Stimulated activated CD4-positive, alpha-beta T cell treated with anti-CD3 and anti-CD28 coated beads, TNF-alpha, amount 100 ng/mL, for 1 hour (primary cell): ENCODE results near the gene MYDGF.

Experiments used
- DNase-seq, 3 donors: peaks; one replicate each; pipeline ENCODE4 v3.0.0-alpha.2; 2020; ENCODE audit warnings: low read depth in 3 of 3, low spot score in 1 of 3

Gene MYDGF

GRCh38 chr19:4645718-4646117, 24.4 kb downstream of the MYDGF start:
- DNase-seq: no peak

- no peak for DNase-seq
Observed at GRCh38 chr19:4642625-4643024, 27.5 kb downstream of the MYDGF start.

- no peak for DNase-seq
Observed at GRCh38 chr19:4641132-4641531, 29.0 kb downstream of the MYDGF start.

- no peak for DNase-seq
Observed at GRCh38 chr19:4640247-4641000, 29.7 kb downstream of the MYDGF start.

GRCh38 chr19:4639531-4640246, 30.5 kb downstream of the MYDGF start:
- DNase-seq: no peak

GRCh38 chr19:4638828-4639530, 31.2 kb downstream of the MYDGF start, which contains the start of gene TNFAIP8L1:
Gene TNFAIP8L1, plus strand, starts transcription at chr19:4639516. Its CDS starts 12,354 bp downstream, at chr19:4651870.
- DNase-seq: peak; percentile 97 to 99 (median 99)

GRCh38 chr19:4638317-4638716, 31.8 kb downstream of the MYDGF start:
- DNase-seq: no peak

GRCh38 chr19:4636761-4637160, 33.4 kb downstream of the MYDGF start:
- no peak for DNase-seq

GRCh38 chr19:4636151-4636717, 33.9 kb downstream of the MYDGF start:
- peak; percentile 29 to 77 (median 61) for DNase-seq

GRCh38 chr19:4635754-4636116, 34.4 kb downstream of the MYDGF start:
- no peak for DNase-seq

- no peak for DNase-seq
Observed at GRCh38 chr19:4633140-4633967, 36.8 kb downstream of the MYDGF start.

- DNase-seq: no peak
Observed at GRCh38 chr19:4624733-4625362, 45.3 kb downstream of the MYDGF start.

- no peak for DNase-seq
Observed at GRCh38 chr19:4624301-4624700, 45.8 kb downstream of the MYDGF start.

GRCh38 chr19:4622695-4623421, 47.3 kb downstream of the MYDGF start:
- DNase-seq: no peak

GRCh38 chr19:4620675-4621074, 49.5 kb downstream of the MYDGF start:
- DNase-seq: no peak

GRCh38 chr19:4619668-4620294, 50.4 kb downstream of the MYDGF start:
- no peak for DNase-seq

- no peak for DNase-seq
Observed at GRCh38 chr19:4618019-4618418, 52.1 kb downstream of the MYDGF start.

- no peak for DNase-seq
Observed at GRCh38 chr19:4613254-4613751, 56.8 kb downstream of the MYDGF start.
